K562 (cell line): Measurements from ENCODE around the gene PSMD11. TPM values are rescaled to one million over a fixed set of nuclear protein-coding genes. Genes with fewer than 3 reads are reported as not detected.
A peak's percentile ranks its signal among the peaks of the same experiment; 100 is the strongest.

ENCODE experiments used
- ATAC-seq: fragments of 200-7000 bp; cut with Tn5 transposase; 3 replicates; pipeline ENCODE4 v1.9.1; 2020; ENCODE audit warnings: moderate library complexity
- BruUV-seq: library from RNA; stranded (reverse); fragments of 400-500 nt; replicated peaks from 2 replicates; lab custom pipeline; 2021; lab: Mats Ljungman, UMichigan
- CTCF ChIA-PET: fragments of 300-600 bp; formaldehyde crosslinking; extraction: SDS; loops from one replicate; lab custom pipeline; 2021; ENCODE audit warnings: low intra/inter-chr PET ratio; lab: Yijun Ruan, JAX
- POLR2A ChIA-PET: fragments of 300-600, 350-650 bp; sonication (Branson Sonifier 250); formaldehyde crosslinking; extraction: SDS; loops from one replicate; lab custom pipeline; 2021; ENCODE audit warnings: antibody characterized with exemption, inconsistent platforms; lab: Yijun Ruan, JAX
- DNase-seq, 4 experiments: peaks; one replicate each; pipeline versions ENCODE4 v3.0.0 to v3.0.0-alpha.2; 2011 to 2018; ENCODE audit warnings: low spot score in 3 of 4, mixed read lengths in 3 of 4; ENCODE audit errors: extremely low read depth in 1 of 4
- FAIRE-seq: peaks from 2 replicates; lab custom pipeline; 2011; peaks lifted over from hg19 to GRCh38; lab: Jason Lieb, UNC
- H2AFZ ChIP-seq: 2 replicates; pipeline ENCODE4 v1.6.0; 2011; ENCODE audit warnings: low read depth, low read length, control low read depth, inconsistent platforms
- H3K27ac ChIP-seq: fragments of 200-600 bp; 3 replicates; pipeline ENCODE4 v1.8.0; 2011; ENCODE audit warnings: low read depth, mild to moderate bottlenecking, control low read depth, inconsistent platforms, low read length, moderate library complexity, mixed read lengths; ENCODE audit errors: extremely low read depth
- H3K27me3 ChIP-seq, 2 experiments: fragments of 300-600 bp in 1 of 2; 2 replicates in 1 of 2; 3 replicates in 1 of 2; pipeline versions ENCODE4 v1.6.0 to v1.8.0; 2011; ENCODE audit warnings: inconsistent platforms in 2 of 2, low read length in 2 of 2, mild to moderate bottlenecking in 1 of 2, mixed read lengths in 1 of 2, moderate library complexity in 1 of 2; ENCODE audit not compliant: control insufficient read depth in 2 of 2, insufficient read depth in 2 of 2
- H3K36me3 ChIP-seq: fragments of 300-600 bp; 3 replicates; pipeline ENCODE4 v1.8.0; 2011; ENCODE audit warnings: mild to moderate bottlenecking, low read length, inconsistent platforms; ENCODE audit not compliant: control insufficient read depth, insufficient read depth
- H3K4me1 ChIP-seq, 2 experiments: fragments of 200-600 bp in 1 of 2; replicated peaks in 1 of 2; 2 replicates in 1 of 2; 3 replicates in 1 of 2; pipeline versions ENCODE4 v1.5.1 to v1.8.0; 2011; ENCODE audit warnings: inconsistent platforms in 2 of 2, low read length in 2 of 2, mild to moderate bottlenecking in 1 of 2, mixed read lengths in 1 of 2, moderate library complexity in 1 of 2; ENCODE audit not compliant: control insufficient read depth in 2 of 2, insufficient read depth in 2 of 2
- H3K4me2 ChIP-seq: 2 replicates; pipeline ENCODE4 v1.6.1; 2011; ENCODE audit warnings: low read length, control low read depth, inconsistent platforms, mixed read lengths; ENCODE audit not compliant: insufficient read depth
- H3K4me3 ChIP-seq: fragments of 200-600 bp; sonication (generic), shearing (Covaris generic); 2 replicates; pipeline ENCODE4 v1.5.1; 2016; ENCODE audit warnings: control low read depth, inconsistent platforms
- H3K79me2 ChIP-seq: fragments of 200-600 bp; 3 replicates; pipeline ENCODE4 v1.8.0; 2011; ENCODE audit warnings: low read length, inconsistent platforms; ENCODE audit not compliant: control insufficient read depth, insufficient read depth
- H3K9ac ChIP-seq, 2 experiments: 2 replicates each; pipeline versions ENCODE4 v1.6.0 to v1.6.1; 2011; ENCODE audit warnings: low read depth in 2 of 2, low read length in 2 of 2, control low read depth in 1 of 2, inconsistent platforms in 1 of 2, mild to moderate bottlenecking in 1 of 2, mixed read lengths in 1 of 2; ENCODE audit not compliant: insufficient read depth in 1 of 2
- H3K9me1 ChIP-seq: one replicate; pipeline ENCODE4 v1.6.0; 2011; ENCODE audit warnings: inconsistent platforms, mild to moderate bottlenecking, low read length, moderate library complexity; ENCODE audit not compliant: control insufficient read depth, insufficient read depth
- H3K9me3 ChIP-seq: replicated peaks from 2 replicates; pipeline ENCODE4 v1.5.1; 2011; ENCODE audit warnings: low read depth, low read length, inconsistent platforms; ENCODE audit not compliant: control insufficient read depth, insufficient read depth
- H4K20me1 ChIP-seq: replicated peaks from 2 replicates; pipeline ENCODE4 v1.6.1; 2011; ENCODE audit warnings: low read length, inconsistent platforms, mixed read lengths; ENCODE audit not compliant: control insufficient read depth, insufficient read depth
- BRF1 ChIP-seq: IDR thresholded peaks from 3 replicates; pipeline ENCODE4 v1.6.1; 2011; ENCODE audit warnings: borderline replicate concordance, mild to moderate bottlenecking; ENCODE audit not compliant: insufficient read length; ENCODE audit errors: extremely low read depth
- CREB3 ChIP-seq: fragments of 450-650 bp; conservative IDR thresholded peaks from 2 replicates; pipeline ENCODE4 v1.6.1; 2016; ENCODE audit warnings: missing genetic modification characterization, low read depth, mild to moderate bottlenecking, missing compliant biosample characterization, moderate library complexity
- ETV5 ChIP-seq: sonication (generic); formaldehyde crosslinking; IDR thresholded peaks from 2 replicates; pipeline ENCODE4 v1.4.0; 2020; ENCODE audit warnings: low read depth, mild to moderate bottlenecking, missing genetic modification reagents
- HMG20B ChIP-seq: fragments of 250-450 bp; sonication (Bioruptor Pico); IDR thresholded peaks from 2 replicates; pipeline ENCODE4 v1.5.0; 2021; ENCODE audit warnings: mild to moderate bottlenecking
- HSF4 ChIP-seq: fragments of 250-450 bp; sonication (Bioruptor Pico); IDR thresholded peaks from 2 replicates; pipeline ENCODE4 v2.1.2; 2022; ENCODE audit warnings: mild to moderate bottlenecking, moderate library complexity, borderline replicate concordance
- MAX ChIP-seq: sonication (generic); formaldehyde crosslinking; IDR thresholded peaks from 2 replicates; pipeline ENCODE4 v1.9.0; 2022; ENCODE audit warnings: mild to moderate bottlenecking, missing genetic modification reagents
- MCM5 ChIP-seq: fragments of 450-650 bp; IDR thresholded peaks from 2 replicates; pipeline ENCODE4 v1.6.1; 2016; ENCODE audit warnings: low read depth
- MYBL2 ChIP-seq, 2 experiments: fragments of 450-650 bp in 1 of 2; sonication (generic) in 1 of 2; formaldehyde crosslinking in 1 of 2; IDR thresholded peaks; 2 replicates each; pipeline versions ENCODE4 v1.6.1 to v1.8.1; 2017 to 2022; ENCODE audit warnings: borderline replicate concordance in 1 of 2, inconsistent platforms in 1 of 2, low read depth in 1 of 2, mild to moderate bottlenecking in 1 of 2, missing genetic modification reagents in 1 of 2, moderate library complexity in 1 of 2
- NR4A1 ChIP-seq, 2 experiments: fragments of 250-450 bp in 1 of 2; fragments of 450-650 bp in 1 of 2; sonication (Bioruptor Pico) in 1 of 2; IDR thresholded peaks; 2 replicates each; pipeline versions ENCODE4 v1.4.0 to v1.6.1; 2016 to 2020; ENCODE audit warnings: mild to moderate bottlenecking in 2 of 2, missing compliant biosample characterization in 1 of 2, missing genetic modification characterization in 1 of 2, moderate library complexity in 1 of 2
- SRF ChIP-seq, 2 experiments: fragments of 250-450, 450-650 bp in 1 of 2; sonication (Bioruptor Pico) in 1 of 2; sonication (generic) in 1 of 2; formaldehyde crosslinking; IDR thresholded peaks; 2 replicates each; pipeline versions ENCODE4 v1.5.0 to v1.5.1; 2020 to 2022; ENCODE audit warnings: mild to moderate bottlenecking in 1 of 2, missing genetic modification reagents in 1 of 2
- WHSC1 ChIP-seq: IDR thresholded peaks from one replicate; pipeline ENCODE4 v1.6.1; 2012; ENCODE audit warnings: low read length, control low read depth, inconsistent platforms
- WGBS: fragments of 100-300 bp; shearing (Covaris generic); methylation state at CpG from one replicate; pipeline ENCODE4 v1.1.6; 2016; ENCODE audit warnings: low coverage, mixed read lengths; ENCODE audit not compliant: insufficient coverage; ENCODE audit errors: missing lambda C conversion rate; 5-methylcytosine and 5-hydroxymethylcytosine counted together
- in situ Hi-C: fragments of 300-500 bp; cut with MboI; formaldehyde crosslinking; loops from 4 replicates; pipeline ENCODE4 v1.15.0; 2018; ENCODE audit warnings: inconsistent platforms, mixed read lengths
- intact Hi-C: fragments of 100-400 bp; cut with micrococcal nuclease; formaldehyde crosslinking; loops from 2 replicates; pipeline ENCODE4 v1.14.2; 2022
- polyA plus RNA-seq, 8 experiments: library from polyadenylated mRNA; depleted of rRNA in 4 of 8; stranded (reverse) in 5 of 8; unstranded in 3 of 8; fragments of >200 nt; fragmentation: Nextera tagmentation in 2 of 8; fragmentation: Illumina TruSeq in 1 of 8; extraction: Ambion mirVana in 2 of 8; extraction: Trizol in 1 of 8; gene quantifications; 2 replicates each; pipeline versions ENCODE4 v1.2.1 to v1.2.3, GENCODE V29; 2011 to 2014; ENCODE audit warnings: inconsistent platforms in 1 of 8, missing spikeins in 1 of 8
- total RNA-seq, 7 experiments: library from RNA; depleted of rRNA in 6 of 7; stranded (reverse); fragments of >200 nt in 6 of 7; fragmentation: Illumina TruSeq in 2 of 7; extraction: Trizol in 2 of 7; gene quantifications; 2 replicates each; pipeline versions ENCODE4 v1.2.1 to v1.2.3, GENCODE V29; 2011 to 2021; ENCODE audit warnings: low replicate concordance in 1 of 7

The PSMD11 gene
- total and polyA plus RNA-seq, 9 of the 15 experiments (the other 6 are each of a cell fraction or from before 2014, with no cell fraction given): 104 to 378 (median 158) TPM

- peak overlapping the region in 1 of 2 experiments; percentile 72; a peak in 2 of 4 replicates for H3K9ac ChIP-seq
- no peak overlapping the region; the same call in 1 of the 2 replicates for H3K4me2 ChIP-seq
- H3K4me3 ChIP-seq: no peak overlapping the region
- FAIRE-seq (no peak), DNase-seq (no peak), ATAC-seq (no peak)
- no peaks in the 10 kb centered on the region for H3K9me1 ChIP-seq
- WGBS: 82% methylated on average over 10 of the region's 10 CpGs
- H3K9me3 ChIP-seq: no peaks in the 10 kb centered on the region
- CTCF ChIA-PET: interaction anchor here (0.6 kb wide), 1 partner anchor 421 kb away, joined by 3 read pairs; no protein-coding TSS in a partner anchor
- H3K27ac ChIP-seq: no peak overlapping the region
- H3K79me2 ChIP-seq: peaks cover 17% of the 10 kb centered on the region; the same call in 2 of the 3 replicates
- peaks cover 35% of the 10 kb centered on the region; the same call in 2 of the 3 replicates for H3K36me3 ChIP-seq
- POLR2A ChIA-PET: interaction anchor here (0.6 to 1.7 kb wide), 5 partner anchors 9 to 1382 kb away, joined by 3 to 7 read pairs (median 4); partner anchors contain the start of genes MYO1D and PSMD11
- intact Hi-C loops (loop anchor here (10.0 kb wide), 1 partner anchor 165 kb away; no protein-coding TSS in a partner anchor), in situ Hi-C loops (no loop called here)
- H2AFZ ChIP-seq: no peak overlapping the region
- no TSS peak for BruUV-seq
- peaks cover 16 to 48% of the 10 kb centered on the region in 2 experiments; a peak in 4 of 5 replicates for H3K4me1 ChIP-seq
- H3K27me3 ChIP-seq: no peaks in the 10 kb centered on the region
- 0 out of 2 replicates have a peak, but pooled peaks cover 2% of the 10 kb centered on the region for H4K20me1 ChIP-seq
- no peak for TF ChIP-seq HSF4
- TF ChIP-seq MCM5: no peak
- no peak for TF ChIP-seq MYBL2 (IDR thresholded peaks at IDR 0.05; ENCODE audit: low read depth)
- no peak for TF ChIP-seq MYBL2 (CRISPR knock-in tag; IDR thresholded peaks at IDR 0.05; ENCODE audit: borderline replicate concordance)
- no peak for TF ChIP-seq ETV5 (CRISPR knock-in tag)
- TF ChIP-seq BRF1: no peak
- no peak for TF ChIP-seq MAX (CRISPR knock-in tag)
- no peak for TF ChIP-seq WHSC1
- TF ChIP-seq SRF (CRISPR knock-in tag; IDR thresholded peaks at IDR 0.05): no peak
- TF ChIP-seq CREB3 (tag): no peak
- TF ChIP-seq HMG20B: no peak
- TF ChIP-seq NR4A1 (CRISPR knock-in tag; IDR thresholded peaks at IDR 0.05): no peak
- TF ChIP-seq NR4A1 (tag; IDR thresholded peaks at IDR 0.05): no peak
These were observed 45.2 kb downstream of the PSMD11 start for GRCh38 chr17:32489320-32490100.
